NB4 (cell line): ENCODE measurements around the gene SFXN2.

Experiments used
- CTCF ChIP-seq: IDR thresholded peaks from one replicate; pipeline ENCODE4 v1.5.1; 2012; ENCODE audit warnings: low read depth, low read length
- MAX ChIP-seq: IDR thresholded peaks from 2 replicates; pipeline ENCODE4 v1.6.1; 2011; ENCODE audit warnings: low read depth, low read length
- POLR2A ChIP-seq: IDR thresholded peaks from 2 replicates; pipeline ENCODE4 v1.6.1; 2011; ENCODE audit warnings: mild to moderate bottlenecking; ENCODE audit not compliant: insufficient read length; ENCODE audit errors: extremely low read depth

- no peak for TF ChIP-seq CTCF
- no peak for TF ChIP-seq POLR2A
- no peak for TF ChIP-seq MAX
Observed at GRCh38 chr10:102715880-102716279, 1.4 kb downstream of the SFXN2 start.
